Activated CD4-positive, CD25-positive, alpha-beta regulatory T cell treated with anti-CD3 and anti-CD28 coated beads, Interleukin-2, amount 50 U/mL, for 72 hours (primary cell): ENCODE data around the gene MARCHF11.

Experiments
- DNase-seq: peaks from one replicate; pipeline ENCODE4 v3.0.0; 2021

Gene MARCHF11

GRCh38 chr5:16179511-16179935 is at the start of gene MARCHF11:
Gene MARCHF11 (minus strand): TSS chr5:16179791. CDS start chr5:16179575, 216 bp downstream.
- DNase-seq = no peak

DNA sequence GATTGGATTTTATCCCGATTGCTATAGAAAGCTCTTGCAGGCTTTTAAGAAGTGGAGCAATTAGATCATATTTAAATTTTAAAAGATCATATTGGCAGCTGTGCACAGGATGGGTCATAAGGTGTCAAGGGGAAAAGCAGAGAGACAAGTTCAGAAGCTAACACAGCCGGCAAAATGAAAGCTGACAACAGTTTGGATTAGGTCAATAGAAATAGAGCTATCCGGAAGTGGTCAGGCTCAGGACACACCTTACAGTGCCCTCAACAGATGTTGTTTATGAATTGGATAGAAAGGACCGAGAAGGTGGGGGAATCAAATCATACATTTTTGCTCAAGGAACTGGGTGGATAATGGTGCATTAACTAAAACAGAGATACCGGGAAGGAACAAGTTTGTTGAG is 46.3 kb upstream of the MARCHF11 start:
- DNase-seq = no peak

DNA sequence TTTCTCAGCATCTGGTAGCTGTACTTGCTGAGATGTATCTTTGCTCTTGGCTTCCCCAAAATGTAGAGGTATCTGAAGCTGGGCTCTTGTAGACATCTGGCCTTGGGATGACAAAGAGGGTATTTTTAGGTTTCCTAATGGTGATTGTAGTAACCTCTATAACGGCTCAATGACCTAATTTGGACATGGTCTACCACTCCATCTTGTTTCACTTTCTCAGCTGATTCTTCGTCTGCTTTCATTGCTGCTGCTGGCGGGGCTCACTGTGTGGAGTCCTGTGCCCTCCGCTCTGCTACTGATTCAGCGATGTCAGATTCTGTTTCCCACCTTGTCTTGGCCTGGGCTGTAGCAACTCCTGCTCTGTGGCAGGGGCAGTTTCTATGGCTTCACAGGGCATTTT is 12.7 kb upstream of the MARCHF11 start:
- DNase-seq = no peak

- DNase-seq = no peak
These were observed 1.1 kb upstream of the MARCHF11 start for GRCh38 chr5:16180789-16181082.

DNA sequence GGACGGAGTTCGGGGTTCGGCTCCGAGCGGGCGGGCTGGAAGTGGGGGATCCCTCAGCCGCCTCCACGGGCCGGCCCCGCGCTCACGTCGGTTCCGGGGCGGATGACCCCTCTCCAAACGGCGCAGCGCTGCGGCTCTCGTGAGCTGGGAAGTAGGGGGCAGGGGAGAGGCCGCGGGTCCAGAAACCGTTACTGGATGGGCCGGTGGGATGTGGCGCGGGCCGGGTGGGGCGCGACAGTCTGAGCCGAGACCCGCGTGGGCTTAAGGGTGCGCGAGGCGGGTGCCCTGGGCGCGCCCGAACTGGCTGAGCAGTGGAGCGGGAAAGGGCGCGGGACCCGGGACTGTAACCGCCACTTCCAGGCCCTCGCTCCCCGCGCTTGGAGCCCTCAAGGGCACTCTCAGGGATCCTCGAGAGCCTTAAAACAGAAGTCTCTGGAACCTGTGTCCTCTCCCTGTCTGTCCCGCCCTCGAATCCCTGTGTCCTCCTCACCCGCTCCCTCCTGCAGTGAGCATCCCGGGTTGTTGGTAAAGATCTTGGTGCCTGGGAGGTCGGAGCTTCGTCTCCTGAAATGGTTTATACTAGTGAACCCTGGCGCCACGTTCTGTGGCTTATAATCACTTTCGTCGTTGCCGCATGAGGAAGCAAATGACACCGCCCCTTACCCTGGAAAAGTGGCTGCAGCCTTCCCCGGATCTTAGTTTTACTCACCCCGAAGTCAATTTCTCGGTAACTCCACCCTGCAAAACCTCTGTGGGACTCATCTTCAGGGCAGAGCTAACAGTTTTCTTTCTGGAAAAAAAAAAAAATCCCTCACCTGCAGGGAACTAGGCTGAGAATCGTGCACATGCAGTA is 571 bp upstream of the MARCHF11 start:
- no peak for DNase-seq

- peak; percentile 32 for DNase-seq
These were observed 732 bp downstream of the MARCHF11 start for GRCh38 chr5:16178745-16179372.

DNA sequence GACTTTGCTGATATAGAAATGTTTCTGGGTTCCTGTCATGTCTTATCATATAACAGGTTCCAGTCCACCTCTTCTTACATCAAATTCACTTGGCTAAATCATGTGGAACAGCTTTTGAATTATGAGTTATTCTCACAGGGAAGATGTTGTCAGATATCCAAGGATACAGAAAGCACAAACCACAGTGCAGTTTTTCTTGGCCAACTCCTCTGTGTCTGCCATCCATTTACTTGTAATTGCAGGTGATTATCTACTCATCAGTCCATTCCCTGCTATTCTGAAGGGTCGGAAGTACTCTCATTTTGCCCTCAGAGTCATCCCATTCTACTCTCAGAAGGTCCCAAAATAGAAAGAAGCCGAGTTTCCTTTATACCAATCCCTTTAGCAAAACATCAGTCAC is 10.0 kb downstream of the MARCHF11 start:
- DNase-seq = no peak

- no peak for DNase-seq
These were observed 18.9 kb downstream of the MARCHF11 start for GRCh38 chr5:16160706-16161105.

DNA sequence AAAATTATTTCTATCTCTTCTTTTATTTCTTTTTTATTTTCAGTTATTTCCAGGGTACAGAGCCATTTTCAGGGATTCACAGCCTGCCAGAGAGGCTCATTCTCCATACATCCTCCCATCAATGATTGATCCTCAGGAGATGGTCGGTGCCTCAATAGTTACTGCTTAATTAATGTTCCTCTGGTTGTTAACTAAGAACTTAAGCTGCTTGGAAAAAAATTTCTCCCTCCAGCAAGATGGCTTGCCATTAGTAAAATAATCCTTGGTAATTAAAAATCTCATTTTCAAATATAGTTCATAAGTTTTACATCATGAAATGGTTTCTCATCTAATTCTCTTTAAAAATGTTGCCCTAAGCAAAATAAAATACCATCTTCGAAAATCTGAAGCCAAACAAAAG is 20.0 kb downstream of the MARCHF11 start:
- no peak for DNase-seq

GRCh38 chr5:16156152-16156551 is 23.4 kb downstream of the MARCHF11 start:
- no peak for DNase-seq

- DNase-seq = no peak
These were observed 26.7 kb downstream of the MARCHF11 start for GRCh38 chr5:16152601-16153568.

DNA sequence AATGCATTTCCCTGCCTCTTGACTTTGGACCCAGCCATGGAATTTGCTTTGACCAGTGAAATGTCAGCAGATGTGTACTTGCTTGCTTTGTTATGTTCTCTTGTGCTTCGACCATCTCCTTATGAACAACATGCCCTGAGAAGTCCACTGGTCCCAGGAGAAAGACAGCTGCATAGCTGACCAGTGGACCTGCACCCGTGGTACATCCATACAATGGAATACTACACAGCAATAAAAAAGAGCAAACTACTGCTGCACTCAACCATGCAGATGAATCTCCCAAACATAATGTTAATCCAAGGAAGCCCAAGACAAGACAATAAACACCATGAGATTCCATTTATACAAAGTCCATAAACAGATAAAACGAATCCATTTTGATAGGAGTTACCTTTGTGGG is 30.0 kb downstream of the MARCHF11 start:
- DNase-seq = no peak

DNA sequence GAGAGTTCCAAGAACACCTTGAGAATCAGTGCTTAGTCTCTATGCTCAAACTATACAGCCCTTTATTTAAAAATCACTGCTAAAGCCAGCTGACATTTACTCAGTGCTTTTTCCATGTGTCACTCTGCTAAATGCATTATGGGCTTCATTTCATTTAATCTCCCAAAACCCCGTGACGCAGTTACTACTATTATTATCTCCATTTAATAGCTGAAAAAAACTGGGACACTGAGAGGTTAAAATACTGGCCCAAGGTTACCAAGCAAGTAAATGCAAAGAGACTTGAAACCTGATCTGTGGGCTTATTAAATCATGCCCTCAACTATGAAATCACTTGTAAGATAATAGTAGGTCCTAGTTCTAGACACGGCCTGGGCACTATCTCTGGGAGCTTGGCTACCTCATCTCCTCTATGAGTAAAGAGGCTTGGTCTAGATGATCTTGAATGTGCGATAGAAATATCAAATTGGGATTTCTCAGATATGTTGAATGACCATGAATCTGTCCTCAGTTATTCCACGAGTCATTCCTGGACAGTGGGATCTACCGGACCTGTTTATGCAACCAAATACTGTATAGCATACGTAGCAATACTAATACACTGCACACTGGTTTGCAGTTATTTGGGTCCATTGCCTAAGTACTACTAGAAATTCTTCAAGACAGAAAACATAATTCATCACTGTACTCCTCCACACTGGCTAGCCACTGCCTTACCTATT is 32.3 kb downstream of the MARCHF11 start:
- no peak for DNase-seq

GRCh38 chr5:16144416-16144815 is 35.2 kb downstream of the MARCHF11 start:
- DNase-seq = no peak

DNA sequence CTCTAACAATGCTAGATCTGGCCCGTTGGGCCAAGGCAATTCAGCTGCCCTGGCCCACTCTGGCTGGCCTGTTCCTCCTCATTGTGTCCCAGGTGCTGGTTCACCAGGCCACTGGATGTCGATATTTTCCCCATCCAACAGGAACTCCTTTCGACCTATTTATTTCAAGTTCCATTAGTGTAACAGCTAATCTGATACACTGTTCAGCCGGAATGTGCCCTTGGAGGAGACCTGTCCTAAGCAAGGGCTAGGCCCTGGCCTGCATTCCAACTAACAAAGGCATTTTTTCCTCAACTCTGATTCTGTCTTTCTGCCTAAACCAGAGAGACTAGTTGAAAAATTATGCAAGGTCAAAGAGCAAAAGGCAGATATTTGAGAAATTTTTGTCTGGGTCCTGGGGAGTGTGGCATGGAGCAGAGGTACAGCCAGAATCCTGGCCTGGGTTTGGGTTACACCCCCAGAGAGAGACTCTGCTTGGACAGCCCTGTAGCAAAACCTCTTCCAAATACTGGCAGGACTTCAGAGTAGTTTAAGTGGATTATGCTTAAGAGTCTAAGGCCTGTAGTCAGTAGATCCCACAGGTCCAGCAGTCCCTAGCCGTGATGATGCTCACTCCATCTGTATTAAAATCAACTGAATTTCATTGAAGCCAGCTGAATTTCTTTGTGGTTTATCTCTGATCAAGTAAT is 36.1 kb downstream of the MARCHF11 start:
- no peak for DNase-seq

DNA sequence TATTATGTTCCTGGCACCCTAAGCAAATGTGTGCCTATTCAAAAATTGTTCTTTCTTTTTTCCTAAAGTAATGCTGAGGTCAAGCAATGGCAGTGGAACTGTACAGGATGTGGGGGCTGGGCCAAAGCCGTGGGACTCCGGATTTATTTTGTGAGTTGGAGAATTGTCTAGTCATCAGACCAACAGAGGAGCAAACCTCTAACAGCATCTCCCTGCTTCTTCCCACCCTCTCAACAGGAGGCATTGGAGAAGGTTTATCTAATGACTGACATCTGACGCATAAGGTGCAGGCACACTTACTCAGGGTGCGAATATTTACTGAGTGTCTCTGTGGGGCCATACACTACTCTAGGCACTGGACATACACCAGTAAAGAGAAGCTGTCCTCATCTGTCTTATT is 38.6 kb downstream of the MARCHF11 start:
- DNase-seq = no peak

DNA sequence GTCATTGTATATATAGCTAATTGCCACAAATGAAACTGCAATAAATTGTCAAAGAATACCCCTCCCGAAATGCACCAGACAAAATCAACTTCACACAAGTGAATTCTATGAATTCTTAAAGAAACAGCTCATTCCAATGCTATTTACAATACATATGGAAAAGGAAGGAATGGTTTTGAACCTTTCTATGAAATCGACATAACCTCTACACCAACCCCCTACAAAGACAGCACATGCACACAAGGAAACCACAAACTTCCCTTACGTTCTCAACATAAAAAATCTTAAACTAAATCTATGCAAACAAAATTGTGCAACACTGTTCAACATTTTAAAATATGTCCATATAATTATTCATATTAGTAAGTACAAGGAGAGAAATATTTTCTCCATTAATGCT is 39.2 kb downstream of the MARCHF11 start:
- DNase-seq = no peak

DNA sequence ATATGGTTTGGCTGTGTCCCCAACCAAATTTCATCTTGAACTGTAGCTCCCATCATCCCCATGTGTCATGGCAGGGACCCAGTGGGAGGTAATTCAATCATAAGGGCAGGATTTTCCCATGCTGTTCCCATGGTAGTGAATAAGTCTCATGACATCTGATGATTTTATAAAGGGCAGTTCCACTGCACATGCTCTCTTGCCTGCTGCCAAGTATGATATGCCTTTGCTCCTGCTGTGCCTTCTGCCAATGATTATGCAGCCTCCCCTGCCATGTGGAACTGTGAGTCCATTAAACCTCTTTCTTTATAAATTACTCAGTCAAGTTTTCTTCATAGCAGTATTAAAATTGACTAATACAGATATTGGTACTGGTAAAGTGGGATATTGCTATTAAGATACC is 42.4 kb downstream of the MARCHF11 start:
- DNase-seq = no peak

- DNase-seq = no peak
These were observed 44.1 kb downstream of the MARCHF11 start for GRCh38 chr5:16135506-16135905.

- DNase-seq = no peak
These were observed 44.6 kb downstream of the MARCHF11 start for GRCh38 chr5:16135003-16135402.

GRCh38 chr5:16134204-16134603 is 45.4 kb downstream of the MARCHF11 start:
- DNase-seq = no peak

- DNase-seq = no peak
These were observed 47.7 kb downstream of the MARCHF11 start for GRCh38 chr5:16131878-16132277.
